Inflammatory macrophage (primary cell): ENCODE data around the gene PDE8B.

Source experiments
- DNase-seq, 2 donors: peaks; one replicate each; pipeline ENCODE4 v3.0.0-alpha.2; 2020 to 2022

The PDE8B gene

GRCh38 chr5:77409870-77410621 is 199.6 kb downstream of the PDE8B start:
- no peak for DNase-seq

DNA sequence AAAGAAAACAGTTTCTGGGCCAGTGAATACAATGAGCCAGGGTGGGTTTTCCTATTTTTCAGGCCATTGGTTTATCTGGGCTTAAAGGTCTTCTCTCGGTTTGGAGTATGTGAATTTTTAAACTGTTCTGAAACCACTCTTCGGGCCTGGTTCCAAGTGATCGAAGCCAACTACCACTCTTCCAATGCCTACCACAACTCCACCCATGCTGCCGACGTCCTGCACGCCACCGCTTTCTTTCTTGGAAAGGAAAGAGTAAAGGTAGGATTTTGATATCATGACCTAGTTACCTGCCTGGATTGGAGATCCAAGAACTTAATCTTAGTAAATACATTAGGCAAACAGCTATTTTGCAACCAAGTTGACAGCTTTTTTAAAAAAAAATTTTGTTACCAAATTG is 202.6 kb downstream of the PDE8B start:
- DNase-seq: no peak

- no peak for DNase-seq
Measured at GRCh38 chr5:77418162-77418561, 207.7 kb downstream of the PDE8B start.

DNA sequence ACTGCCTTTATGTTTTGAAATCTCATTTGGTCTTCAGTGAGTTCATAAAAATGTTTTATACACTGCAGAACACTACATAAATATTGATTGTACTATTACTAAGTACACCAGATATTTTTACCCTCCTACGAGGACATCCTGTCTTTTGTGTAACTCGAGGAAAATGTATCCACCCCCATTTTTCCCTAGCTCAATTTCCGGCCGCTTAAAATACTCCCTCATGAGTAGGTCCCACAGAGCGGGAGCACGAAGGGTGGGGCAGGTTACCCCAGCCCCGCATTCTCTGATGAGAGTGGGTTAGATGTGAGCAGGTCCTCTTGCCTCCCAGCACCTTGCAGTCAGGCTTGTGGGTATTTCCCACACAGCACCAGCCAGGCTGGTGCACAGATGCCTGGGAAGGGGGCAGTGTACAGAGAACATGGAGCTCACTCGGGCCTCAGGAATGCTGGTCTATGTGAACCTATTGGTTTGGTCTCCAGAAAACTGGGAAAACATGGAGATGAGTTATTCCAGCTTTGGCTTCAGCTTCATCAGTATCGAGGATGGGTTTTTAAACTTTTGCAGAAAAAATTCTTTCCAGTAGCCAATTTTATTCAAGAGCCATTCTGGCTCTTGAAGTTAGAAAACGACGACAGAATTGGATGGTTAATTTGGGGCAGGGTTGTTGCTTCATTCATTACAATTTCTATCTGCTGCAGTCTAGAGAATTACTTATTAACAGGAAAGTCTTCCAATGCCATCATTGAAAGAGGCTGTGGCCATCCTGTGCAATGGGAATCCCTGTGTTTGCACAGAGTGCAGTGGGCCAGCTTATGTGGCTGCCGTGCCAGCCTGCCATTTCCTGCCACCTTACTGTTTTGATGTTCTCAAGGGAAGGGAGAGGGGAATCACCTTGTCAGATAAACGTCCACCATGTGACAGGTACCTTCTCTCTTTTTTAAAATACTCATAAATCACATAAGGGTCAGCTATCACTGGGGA is 208.4 kb downstream of the PDE8B start:
- DNase-seq: no peak

DNA sequence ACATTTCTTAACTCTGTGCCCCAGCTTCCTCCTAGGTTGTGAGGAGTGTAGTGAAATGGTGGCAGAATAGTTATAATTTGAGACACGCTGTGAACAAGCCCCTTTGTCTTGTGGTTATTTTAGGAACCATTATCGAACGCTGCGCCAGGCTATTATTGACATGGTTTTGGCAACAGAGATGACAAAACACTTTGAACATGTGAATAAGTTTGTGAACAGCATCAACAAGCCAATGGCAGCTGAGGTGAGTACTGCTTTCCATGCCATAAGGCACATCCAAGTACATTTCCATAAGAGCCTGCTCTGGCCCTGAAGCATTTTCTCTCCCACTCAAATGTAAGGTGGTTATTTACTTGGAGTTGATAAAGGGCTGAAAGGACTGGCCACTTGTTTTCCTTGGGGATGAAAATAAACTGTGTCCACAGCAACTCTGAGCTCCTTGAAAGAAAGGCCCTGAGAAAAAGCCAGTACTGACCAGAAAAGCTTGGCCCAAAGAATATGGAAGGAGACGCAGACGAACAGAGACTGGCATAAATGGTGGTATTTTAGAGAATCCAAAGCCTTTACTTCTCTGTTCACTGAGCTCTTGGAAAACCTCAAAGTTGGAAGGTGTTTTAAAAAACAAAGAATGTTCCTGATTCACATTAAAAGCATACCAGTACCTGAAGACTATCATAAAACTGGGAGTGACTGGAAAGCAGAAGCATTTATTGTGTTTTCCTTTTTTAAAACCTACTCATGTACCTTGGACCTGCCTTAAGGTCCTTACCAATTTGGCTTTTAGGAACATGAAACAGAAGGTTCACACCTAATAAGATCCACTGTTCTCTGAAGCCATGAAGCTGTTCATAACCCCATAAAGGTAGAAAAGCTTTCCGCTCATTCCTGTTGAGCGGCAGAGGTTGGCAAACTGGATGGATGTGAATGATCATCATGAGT is 209.4 kb downstream of the PDE8B start:
- DNase-seq: no peak

GRCh38 chr5:77420940-77421339 is 210.5 kb downstream of the PDE8B start:
- no peak for DNase-seq

GRCh38 chr5:77423022-77423750 is 212.7 kb downstream of the PDE8B start:
- DNase-seq: no peak

GRCh38 chr5:77424921-77425320 is 214.4 kb downstream of the PDE8B start:
- no peak for DNase-seq

GRCh38 chr5:77425420-77425819 is 214.9 kb downstream of the PDE8B start:
- no peak for DNase-seq

DNA sequence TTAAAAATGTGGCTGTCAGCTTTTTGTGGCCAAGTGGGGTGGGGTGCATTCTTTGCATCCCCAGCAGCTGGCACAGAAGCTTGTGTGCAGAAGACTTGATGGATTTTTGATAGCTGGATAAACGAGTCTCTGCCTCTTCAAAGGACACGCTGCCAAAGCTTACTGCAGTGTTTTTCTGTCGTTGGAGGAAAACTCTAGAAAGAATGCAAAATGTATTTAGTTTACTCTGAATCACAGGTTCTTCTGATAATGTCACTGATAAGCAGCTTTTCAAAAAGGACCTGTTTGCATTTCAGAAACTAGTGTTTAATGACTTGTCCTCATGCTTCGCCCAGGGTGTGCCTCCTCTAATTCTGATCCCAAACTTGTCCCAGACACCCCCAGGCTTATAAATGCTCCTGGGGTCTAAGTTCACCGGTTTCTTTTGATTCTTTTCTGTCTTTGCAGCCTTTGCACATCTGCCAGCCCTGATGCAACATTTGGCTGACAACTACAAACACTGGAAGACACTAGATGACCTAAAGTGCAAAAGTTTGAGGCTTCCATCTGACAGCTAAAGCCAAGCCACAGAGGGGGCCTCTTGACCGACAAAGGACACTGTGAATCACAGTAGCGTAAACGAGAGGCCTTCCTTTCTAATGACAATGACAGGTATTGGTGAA is 215.6 kb downstream of the PDE8B start:
- DNase-seq: no peak

- DNase-seq: no peak
Measured at GRCh38 chr5:77426670-77427069, 216.2 kb downstream of the PDE8B start.

DNA sequence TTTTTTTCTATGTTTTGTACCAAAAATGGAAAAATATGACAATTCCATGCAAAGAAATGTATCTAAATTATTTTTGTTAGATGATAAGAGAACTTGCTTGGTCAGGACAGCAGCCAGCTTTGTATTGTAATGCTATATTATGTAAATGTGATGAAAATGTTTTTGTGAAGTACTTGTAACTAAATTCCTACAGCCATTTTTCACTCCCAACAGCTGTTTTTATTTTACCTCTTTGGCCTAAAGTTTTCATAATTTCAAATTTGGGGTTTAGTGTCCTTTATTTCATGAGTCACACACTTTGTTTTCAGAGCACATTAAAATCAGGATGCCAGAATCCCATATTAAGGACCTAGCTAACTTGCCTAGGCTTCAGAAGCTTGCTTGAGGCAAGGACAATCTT is 217.5 kb downstream of the PDE8B start:
- DNase-seq: no peak

GRCh38 chr5:77428526-77428925 is 218.0 kb downstream of the PDE8B start:
- no peak for DNase-seq

- no peak for DNase-seq
Measured at GRCh38 chr5:77430726-77431125, 220.2 kb downstream of the PDE8B start.

DNA sequence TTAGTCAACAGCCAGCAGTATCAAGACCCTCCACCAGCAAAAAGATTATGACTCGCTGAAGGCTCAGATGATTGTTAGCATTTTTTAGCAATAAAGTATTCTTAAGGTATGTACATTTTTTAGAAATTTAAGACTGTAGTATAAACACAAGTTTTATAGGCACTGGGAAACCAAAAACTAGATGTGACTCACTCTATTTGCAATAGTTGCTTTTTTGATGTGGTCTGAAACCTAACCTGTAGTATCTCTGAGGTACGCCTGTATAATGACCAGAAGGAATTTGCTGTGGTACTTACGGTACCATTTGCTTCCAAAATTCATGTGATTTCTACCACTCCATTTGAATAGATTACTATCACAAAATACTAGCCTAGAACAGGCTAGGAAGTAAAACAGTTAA is 220.8 kb downstream of the PDE8B start:
- DNase-seq: no peak

- DNase-seq: no peak
Measured at GRCh38 chr5:77431719-77432118, 221.2 kb downstream of the PDE8B start.

DNA sequence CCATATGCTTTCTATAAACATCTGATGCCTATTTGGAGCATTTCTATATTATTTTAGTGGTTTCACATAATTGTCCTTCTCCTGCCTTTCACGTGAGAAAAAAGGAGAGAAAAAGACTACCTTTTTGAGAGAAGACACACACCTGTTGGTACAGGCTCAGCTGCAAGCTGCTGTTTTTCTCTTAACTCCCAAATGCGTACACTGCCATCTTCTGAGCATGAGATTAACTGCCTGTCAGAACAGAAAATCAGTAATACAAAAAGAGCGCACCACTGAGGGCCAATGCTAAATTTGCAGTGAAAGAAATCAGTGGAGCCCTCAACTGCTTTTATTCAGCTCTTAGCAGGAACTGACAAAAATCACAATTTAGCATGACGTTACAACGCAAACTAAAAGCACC is 226.7 kb downstream of the PDE8B start:
- no peak for DNase-seq

DNA sequence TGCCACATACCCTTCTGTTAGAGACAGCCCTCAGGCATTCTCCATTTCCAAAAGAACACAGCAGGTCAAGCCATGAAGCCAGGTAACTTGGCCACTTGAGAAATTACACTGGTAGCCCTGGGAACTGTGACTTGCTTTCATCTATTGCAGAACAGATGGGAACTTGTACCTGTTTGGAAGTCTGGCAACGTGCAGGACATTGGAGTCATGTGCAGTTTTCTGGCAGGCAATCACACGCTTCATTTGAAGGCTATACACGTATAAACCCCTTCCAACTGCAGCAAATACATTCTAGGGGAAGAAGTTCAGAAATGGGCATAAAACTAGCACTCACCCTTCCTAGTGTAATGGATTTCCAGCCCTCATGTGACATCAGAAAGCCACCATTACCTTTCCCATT is 227.6 kb downstream of the PDE8B start:
- no peak for DNase-seq

- DNase-seq: no peak
Measured at GRCh38 chr5:77443670-77444069, 233.2 kb downstream of the PDE8B start.

GRCh38 chr5:77444356-77444755 is 233.9 kb downstream of the PDE8B start:
- no peak for DNase-seq

GRCh38 chr5:77448831-77449230 is 238.4 kb downstream of the PDE8B start:
- no peak for DNase-seq
